A204.1 (cell line): ENCODE data around the gene CHD9.
"Not testable (repeated sequence)": the region's sequence is repeated elsewhere in the genome, so short reads cannot be mapped to it uniquely, and the experiment has no call there.

Experiments
- FAIRE-seq: peaks from 2 replicates; lab custom pipeline; 2012; peaks lifted over from hg19 to GRCh38; lab: Jason Lieb, UNC

CHD9 gene

DNA sequence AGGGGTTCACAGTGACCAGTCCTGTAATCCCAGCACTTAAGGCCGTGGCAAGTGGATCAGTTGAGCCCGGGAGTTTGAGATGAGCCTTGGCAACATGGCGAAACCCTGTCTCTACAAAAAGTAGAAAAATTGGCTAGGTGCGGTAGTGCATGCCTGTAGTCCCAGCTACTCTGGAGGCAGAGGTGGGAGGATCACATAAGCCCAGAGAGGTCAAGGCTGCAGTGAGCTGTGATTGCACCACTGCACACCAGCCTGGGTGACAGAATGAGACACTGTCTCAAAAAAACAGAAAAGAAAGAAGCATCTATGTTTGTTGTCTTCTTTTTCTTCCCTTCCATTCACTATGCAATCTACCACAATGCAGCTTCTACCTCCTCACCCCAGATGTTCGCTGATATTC lies 227.5 kb downstream of the CHD9 start:
- no peak for FAIRE-seq

- FAIRE-seq = peak; percentile 90
Measured at GRCh38 chr16:53282975-53283946, 228.5 kb downstream of the CHD9 start.

GRCh38 chr16:53285236-53285635 lies 230.4 kb downstream of the CHD9 start:
- FAIRE-seq = no peak

- FAIRE-seq = no peak
Measured at GRCh38 chr16:53290520-53290919, 235.7 kb downstream of the CHD9 start.

DNA sequence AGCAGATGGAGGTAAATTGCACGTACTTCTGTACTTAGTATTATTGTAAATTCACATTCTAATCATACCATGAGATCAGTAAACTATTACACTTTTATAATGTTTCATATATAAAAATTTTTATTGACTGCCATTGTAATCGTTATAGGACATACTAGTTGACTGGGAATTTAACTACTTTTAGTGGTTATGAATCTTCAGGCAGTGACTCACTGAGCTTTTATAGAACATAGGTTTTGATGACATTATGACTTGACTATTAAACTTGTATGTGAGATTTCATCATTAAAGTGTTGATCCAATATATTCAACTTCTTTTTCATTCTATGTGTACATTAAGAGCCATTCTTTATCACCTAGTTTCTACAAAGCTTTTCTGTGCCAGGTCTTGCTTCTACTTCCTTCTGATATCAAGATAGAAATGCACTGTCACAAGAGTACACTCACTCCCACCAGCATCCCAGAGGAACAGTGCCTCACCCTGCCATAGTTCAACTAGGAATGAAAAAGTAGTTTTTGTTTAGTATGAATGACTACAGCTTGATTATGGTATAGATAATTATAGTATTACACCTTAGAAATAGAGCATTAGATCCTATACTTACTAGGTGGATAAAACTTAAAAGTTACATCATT lies 237.1 kb downstream of the CHD9 start:
- no peak for FAIRE-seq

DNA sequence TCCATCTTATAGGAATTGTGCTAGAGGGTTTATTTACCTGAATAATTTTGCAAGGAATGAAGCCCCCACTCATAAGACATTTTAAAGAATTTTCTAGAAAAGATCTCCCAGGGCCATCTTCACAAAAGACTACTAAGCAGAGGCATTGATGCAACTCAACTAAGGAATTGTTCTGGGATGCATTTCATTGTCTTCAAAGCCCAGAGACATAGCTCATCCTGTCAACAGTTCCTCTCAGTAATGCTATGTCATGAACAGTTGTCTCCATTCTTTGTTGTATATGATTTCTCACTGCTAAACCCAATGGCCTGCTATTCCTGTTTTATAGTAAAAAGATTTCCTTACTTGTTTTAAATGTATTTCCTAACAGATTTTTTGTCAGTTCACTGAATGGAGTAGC lies 242.7 kb downstream of the CHD9 start:
- no peak for FAIRE-seq

GRCh38 chr16:53304334-53304733 lies 249.5 kb downstream of the CHD9 start:
- no peak for FAIRE-seq

- no peak for FAIRE-seq
Measured at GRCh38 chr16:53305743-53306142, 251.0 kb downstream of the CHD9 start.

GRCh38 chr16:53309457-53309856 lies 254.7 kb downstream of the CHD9 start:
- FAIRE-seq = no peak

DNA sequence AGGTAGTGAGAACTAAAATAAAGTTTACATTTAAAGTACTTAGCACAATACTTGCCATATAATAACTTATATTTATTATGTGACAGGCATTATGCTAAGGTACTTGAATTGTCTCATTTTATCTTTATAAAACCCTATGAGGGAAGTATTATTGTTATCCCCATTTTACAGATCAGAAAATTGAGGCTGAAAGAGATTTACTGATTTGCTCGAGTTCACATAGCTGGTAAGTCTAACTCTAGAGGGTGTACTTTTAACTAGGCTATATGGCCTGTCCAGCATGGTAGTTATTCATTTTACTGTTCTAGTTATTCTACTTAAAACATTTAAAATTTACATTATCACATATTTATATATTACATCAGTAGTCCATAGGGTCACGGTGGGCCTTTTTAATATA lies 266.2 kb downstream of the CHD9 start:
- no peak for FAIRE-seq

DNA sequence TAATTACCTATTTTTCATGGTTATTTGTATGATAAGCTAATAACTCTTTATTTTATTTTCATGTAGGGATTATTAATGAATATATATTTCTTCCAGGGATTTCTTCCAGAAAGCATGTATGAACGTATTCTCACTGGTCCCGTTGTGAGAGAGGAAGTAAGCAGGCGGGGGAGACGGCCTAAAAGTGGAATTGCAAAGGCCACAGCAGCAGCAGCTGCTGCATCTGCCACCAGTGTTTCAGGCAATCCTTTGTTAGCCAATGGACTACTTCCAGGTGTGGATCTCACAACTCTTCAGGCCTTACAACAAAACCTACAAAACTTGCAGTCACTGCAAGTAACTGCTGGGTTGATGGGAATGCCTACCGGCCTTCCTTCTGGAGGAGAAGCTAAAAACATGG lies 269.1 kb downstream of the CHD9 start:
- FAIRE-seq = no peak

DNA sequence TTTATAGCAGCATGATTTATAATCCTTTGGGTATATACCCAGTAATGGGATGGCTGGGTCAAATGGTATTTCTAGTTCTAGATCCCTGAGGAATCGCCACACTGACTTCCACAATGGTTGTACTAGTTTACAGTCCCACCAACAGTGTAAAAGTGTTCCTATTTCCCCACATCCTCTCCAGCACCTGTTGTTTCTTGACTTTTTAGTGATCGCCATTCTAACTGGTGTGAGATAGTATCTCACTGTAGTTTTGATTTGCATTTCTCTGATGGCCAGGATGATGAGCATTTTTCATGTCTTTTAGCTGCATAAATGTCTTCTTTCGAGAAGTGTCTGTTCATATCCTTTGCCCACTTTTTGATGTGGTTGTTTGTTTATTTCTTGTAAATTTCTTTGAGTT lies 276.2 kb downstream of the CHD9 start:
- not testable (repeated sequence) for FAIRE-seq

- FAIRE-seq = no peak
Measured at GRCh38 chr16:53334581-53334980, 279.8 kb downstream of the CHD9 start.

- no peak for FAIRE-seq
Measured at GRCh38 chr16:53337294-53337693, 282.5 kb downstream of the CHD9 start.

DNA sequence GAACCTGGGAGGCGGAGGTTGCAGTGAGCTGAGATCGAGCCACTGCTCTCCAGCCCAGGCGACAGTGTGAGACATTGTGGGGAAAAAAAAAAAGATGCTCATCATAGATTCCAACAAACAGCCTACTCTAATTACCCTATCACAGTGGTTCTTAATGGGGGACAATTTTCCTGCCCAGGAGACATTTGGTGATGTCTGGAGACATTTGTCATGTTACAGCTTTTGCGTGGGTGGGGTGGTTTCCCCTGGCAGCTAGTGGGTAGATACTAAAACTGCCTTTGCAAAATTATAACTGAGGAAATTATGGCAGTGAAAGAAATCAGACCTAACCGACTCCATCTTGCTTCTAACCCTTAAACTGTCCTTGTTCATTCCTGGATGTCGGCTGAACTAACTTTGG lies 287.0 kb downstream of the CHD9 start:
- no peak for FAIRE-seq

GRCh38 chr16:53355064-53355463 lies 300.3 kb downstream of the CHD9 start:
- FAIRE-seq = no peak

- no peak for FAIRE-seq
Measured at GRCh38 chr16:53356478-53357207, 301.9 kb downstream of the CHD9 start.

GRCh38 chr16:53357208-53357586 lies 302.4 kb downstream of the CHD9 start:
- FAIRE-seq = no peak

DNA sequence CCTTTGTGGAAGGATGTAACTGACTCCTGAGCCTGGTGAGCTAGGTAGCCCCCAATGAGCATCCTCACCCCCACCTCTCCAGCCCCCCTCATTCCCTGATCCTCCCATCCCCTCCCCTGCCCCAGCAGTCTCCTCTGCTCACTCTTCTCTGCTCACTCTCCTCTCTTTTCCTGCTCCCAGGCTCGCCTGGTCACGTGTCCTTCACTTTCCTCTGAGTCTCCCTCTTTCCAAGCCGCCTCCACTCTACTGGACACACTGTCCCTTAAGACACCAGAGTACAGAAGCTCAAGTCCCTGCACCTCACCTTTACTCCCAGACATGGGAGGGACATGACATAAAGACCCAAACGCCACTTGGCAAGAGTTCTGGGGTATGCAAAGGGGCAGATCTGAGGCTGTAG lies 303.2 kb downstream of the CHD9 start:
- no peak for FAIRE-seq

DNA sequence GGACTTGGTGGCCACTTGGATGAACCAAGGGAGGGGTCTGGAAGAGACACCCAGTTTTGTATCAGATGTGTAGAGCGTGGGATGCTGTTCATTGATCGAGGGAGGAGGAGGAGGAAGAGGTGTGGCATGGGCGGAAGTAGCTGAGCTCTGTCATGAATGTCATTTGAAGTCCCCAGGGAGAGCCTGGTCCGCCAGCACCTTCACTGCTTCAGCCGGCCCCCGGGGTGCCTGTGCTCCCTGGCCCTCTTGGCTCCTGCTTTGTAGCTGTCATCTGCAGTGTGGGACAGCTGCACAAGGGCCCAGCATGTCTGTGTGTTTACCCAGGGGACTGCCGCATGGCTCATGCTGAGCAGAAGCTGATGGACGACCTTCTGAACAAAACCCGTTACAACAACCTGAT lies 304.1 kb downstream of the CHD9 start:
- no peak for FAIRE-seq

DNA sequence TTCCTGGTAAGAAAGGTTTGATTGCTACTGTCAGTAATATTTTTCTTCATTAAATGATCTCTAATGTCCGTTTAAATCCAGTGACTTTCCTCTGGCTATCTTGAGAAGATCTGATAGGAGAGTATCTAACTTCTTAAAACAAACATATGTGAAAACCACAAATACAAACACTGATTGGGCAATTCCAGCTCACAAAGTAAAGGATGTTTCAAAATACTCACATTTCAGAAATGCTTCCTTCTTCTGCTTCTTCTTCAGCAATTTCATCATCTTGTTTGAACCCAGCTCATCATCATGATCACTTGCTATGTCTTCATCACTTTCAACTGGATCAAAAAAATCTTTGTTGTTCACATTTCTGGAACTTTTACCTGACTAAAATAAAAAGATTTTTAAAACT lies 315.1 kb downstream of the CHD9 start:
- no peak for FAIRE-seq

- no peak for FAIRE-seq
Measured at GRCh38 chr16:53370827-53371226, 316.0 kb downstream of the CHD9 start.
